Measurements from ENCODE around the gene CNTN4.
A peak's percentile ranks its signal among the peaks of the same experiment; 100 is the strongest.

Gene CNTN4

GRCh38 chr3:2993736-2994135, 895.1 kb downstream of the CNTN4 start:
- H3K4me3 ChIP-seq (ENCODE audit: insufficient read length, low read depth): no peak overlapping the region
- TF ChIP-seq ZNF274 (IDR thresholded peaks at IDR 0.05; ENCODE audit: low read depth, low read length): no peak
- TF ChIP-seq YY1 (IDR thresholded peaks at IDR 0.05; ENCODE audit: insufficient read depth, insufficient read length): no peak
- no peak for TF ChIP-seq SUZ12 (IDR thresholded peaks at IDR 0.05; ENCODE audit: extremely low read depth, insufficient read depth, insufficient read length)
- no peak for DNase-seq (ENCODE audit: low read depth, low spot score)
- H3K9ac ChIP-seq (ENCODE audit: insufficient read length, low read depth): no peak overlapping the region
- H3K27me3 ChIP-seq (ENCODE audit: insufficient read depth, insufficient read length): no peaks in the 10 kb centered on the region
- no peaks in the 10 kb centered on the region for H3K4me1 ChIP-seq (ENCODE audit: insufficient read depth, insufficient read length)
- no peaks in the 10 kb centered on the region for H3K9me3 ChIP-seq (ENCODE audit: insufficient read depth, low read length)
- no peaks in the 10 kb centered on the region for H3K36me3 ChIP-seq (ENCODE audit: insufficient read depth, insufficient read length, low read length)

DNA sequence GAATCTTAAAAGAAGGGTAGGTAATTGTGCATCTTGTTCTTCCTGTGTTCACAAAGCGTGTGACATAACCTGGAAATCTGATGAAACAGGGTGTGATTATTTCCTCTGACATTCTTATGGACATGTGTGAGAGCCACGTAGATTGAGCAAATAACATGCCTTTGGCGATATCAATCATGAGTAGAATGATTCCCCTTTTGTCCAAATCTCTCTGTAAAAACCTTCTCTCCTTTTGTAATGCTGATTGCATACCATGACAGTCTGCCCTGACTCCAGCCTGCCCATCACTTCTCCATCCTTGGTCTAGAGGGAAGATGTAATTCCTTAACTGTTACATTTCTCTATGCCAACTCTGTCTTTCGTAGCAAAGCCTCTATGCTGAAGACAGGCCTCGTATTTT, 896.5 kb downstream of the CNTN4 start:
- DNase-seq (ENCODE audit: low read depth, low spot score): no peak
- Histone ChIP-seq H3K9ac (ENCODE audit: insufficient read length, low read depth) (no peak overlapping the region), H3K4me3 (ENCODE audit: insufficient read length, low read depth) (no peak overlapping the region), H3K4me1 (ENCODE audit: insufficient read depth, insufficient read length) (no peaks in the 10 kb centered on the region), H3K27me3 (ENCODE audit: insufficient read depth, insufficient read length) (no peaks in the 10 kb centered on the region), H3K9me3 (ENCODE audit: insufficient read depth, low read length) (no peaks in the 10 kb centered on the region), H3K36me3 (ENCODE audit: insufficient read depth, insufficient read length, low read length) (no peaks in the 10 kb centered on the region)
- TF ChIP-seq YY1 (IDR thresholded peaks at IDR 0.05; ENCODE audit: insufficient read depth, insufficient read length) (no peak), SUZ12 (IDR thresholded peaks at IDR 0.05; ENCODE audit: extremely low read depth, insufficient read depth, insufficient read length) (no peak), ZNF274 (IDR thresholded peaks at IDR 0.05; ENCODE audit: low read depth, low read length) (no peak)

DNA sequence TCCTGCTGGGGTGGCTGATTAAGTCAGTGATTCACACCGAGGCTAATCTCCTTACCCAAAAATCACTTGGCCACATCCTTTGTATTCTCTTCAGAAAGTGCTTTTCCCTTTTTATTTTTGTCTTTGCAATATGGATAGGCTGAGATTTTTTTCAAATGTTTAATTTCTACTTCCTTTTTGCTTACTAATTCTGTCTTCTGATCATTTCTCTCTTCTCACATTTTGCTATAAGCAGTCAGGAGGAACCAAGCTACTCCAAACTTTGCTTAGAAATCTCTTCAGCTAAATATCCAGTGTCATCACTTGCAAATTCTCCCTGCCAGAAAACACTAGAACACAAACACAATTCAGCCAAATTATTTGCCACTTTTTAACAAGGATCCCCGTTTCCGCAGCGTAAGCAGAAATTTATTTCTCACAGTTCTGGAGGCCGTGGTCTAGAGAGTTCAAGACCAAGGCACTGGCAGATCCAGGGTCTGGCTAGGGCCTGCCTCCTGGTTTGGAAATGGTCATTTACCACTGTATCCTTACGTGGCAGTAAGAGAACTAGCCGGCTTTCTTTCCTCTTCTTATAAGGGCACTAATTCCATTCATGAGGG, 906.6 kb downstream of the CNTN4 start:
- H3K4me1 ChIP-seq (ENCODE audit: insufficient read depth, insufficient read length): no peaks in the 10 kb centered on the region

GRCh38 chr3:3013317-3014052, 914.8 kb downstream of the CNTN4 start:
- H3K36me3 ChIP-seq (ENCODE audit: insufficient read depth, insufficient read length, low read length): no peaks in the 10 kb centered on the region
- no peaks in the 10 kb centered on the region for H3K4me1 ChIP-seq (ENCODE audit: insufficient read depth, insufficient read length)
- no peak overlapping the region for H3K4me3 ChIP-seq (ENCODE audit: insufficient read length, low read depth)
- TF ChIP-seq SUZ12 (IDR thresholded peaks at IDR 0.05; ENCODE audit: extremely low read depth, insufficient read depth, insufficient read length): no peak
- no peak for TF ChIP-seq ZNF274 (IDR thresholded peaks at IDR 0.05; ENCODE audit: low read depth, low read length)
- no peak for TF ChIP-seq YY1 (IDR thresholded peaks at IDR 0.05; ENCODE audit: insufficient read depth, insufficient read length)
- no peaks in the 10 kb centered on the region for H3K9me3 ChIP-seq (ENCODE audit: insufficient read depth, low read length)
- H3K9ac ChIP-seq (ENCODE audit: insufficient read length, low read depth): no peak overlapping the region
- no peaks in the 10 kb centered on the region for H3K27me3 ChIP-seq (ENCODE audit: insufficient read depth, insufficient read length)
- DNase-seq (ENCODE audit: low read depth, low spot score): no peak

More for the DNA sequence above, 906.6 kb downstream of the CNTN4 start:
- Histone ChIP-seq H3K9me3 (ENCODE audit: insufficient read depth, low read length) (no peaks in the 10 kb centered on the region), H3K27me3 (ENCODE audit: insufficient read depth, insufficient read length) (no peaks in the 10 kb centered on the region), H3K9ac (ENCODE audit: insufficient read length, low read depth) (no peak overlapping the region), H3K4me3 (ENCODE audit: insufficient read length, low read depth) (no peak overlapping the region), H3K36me3 (ENCODE audit: insufficient read depth, insufficient read length, low read length) (no peaks in the 10 kb centered on the region)
- DNase-seq (ENCODE audit: low read depth, low spot score): no peak
- TF ChIP-seq YY1 (IDR thresholded peaks at IDR 0.05; ENCODE audit: insufficient read depth, insufficient read length): no peak
- TF ChIP-seq ZNF274 (IDR thresholded peaks at IDR 0.05; ENCODE audit: low read depth, low read length): no peak
- no peak for TF ChIP-seq SUZ12 (IDR thresholded peaks at IDR 0.05; ENCODE audit: extremely low read depth, insufficient read depth, insufficient read length)

- Histone ChIP-seq H3K36me3 (ENCODE audit: insufficient read depth, insufficient read length, low read length) (no peaks in the 10 kb centered on the region), H3K27me3 (ENCODE audit: insufficient read depth, insufficient read length) (no peaks in the 10 kb centered on the region), H3K9me3 (ENCODE audit: insufficient read depth, low read length) (no peaks in the 10 kb centered on the region), H3K4me1 (ENCODE audit: insufficient read depth, insufficient read length) (no peaks in the 10 kb centered on the region), H3K9ac (ENCODE audit: insufficient read length, low read depth) (no peak overlapping the region), H3K4me3 (ENCODE audit: insufficient read length, low read depth) (no peak overlapping the region)
- DNase-seq (ENCODE audit: low read depth, low spot score): peak; percentile 18
- no peak for TF ChIP-seq YY1 (IDR thresholded peaks at IDR 0.05; ENCODE audit: insufficient read depth, insufficient read length)
- TF ChIP-seq ZNF274 (IDR thresholded peaks at IDR 0.05; ENCODE audit: low read depth, low read length): no peak
- TF ChIP-seq SUZ12 (IDR thresholded peaks at IDR 0.05; ENCODE audit: extremely low read depth, insufficient read depth, insufficient read length): no peak
Measured at GRCh38 chr3:3015185-3016089, 916.8 kb downstream of the CNTN4 start.

GRCh38 chr3:3016226-3016625, 917.6 kb downstream of the CNTN4 start:
- no peaks in the 10 kb centered on the region for H3K36me3 ChIP-seq (ENCODE audit: insufficient read depth, insufficient read length, low read length)
- no peak overlapping the region for H3K9ac ChIP-seq (ENCODE audit: insufficient read length, low read depth)
- DNase-seq (ENCODE audit: low read depth, low spot score): no peak
- H3K9me3 ChIP-seq (ENCODE audit: insufficient read depth, low read length): no peaks in the 10 kb centered on the region
- no peaks in the 10 kb centered on the region for H3K4me1 ChIP-seq (ENCODE audit: insufficient read depth, insufficient read length)
- no peaks in the 10 kb centered on the region for H3K27me3 ChIP-seq (ENCODE audit: insufficient read depth, insufficient read length)
- no peak for TF ChIP-seq SUZ12 (IDR thresholded peaks at IDR 0.05; ENCODE audit: extremely low read depth, insufficient read depth, insufficient read length)
- no peak for TF ChIP-seq ZNF274 (IDR thresholded peaks at IDR 0.05; ENCODE audit: low read depth, low read length)
- TF ChIP-seq YY1 (IDR thresholded peaks at IDR 0.05; ENCODE audit: insufficient read depth, insufficient read length): no peak
- no peak overlapping the region for H3K4me3 ChIP-seq (ENCODE audit: insufficient read length, low read depth)

- H3K36me3 ChIP-seq (ENCODE audit: insufficient read depth, insufficient read length, low read length): no peaks in the 10 kb centered on the region
- H3K9ac ChIP-seq (ENCODE audit: insufficient read length, low read depth): no peak overlapping the region
- no peak overlapping the region for H3K4me3 ChIP-seq (ENCODE audit: insufficient read length, low read depth)
- no peaks in the 10 kb centered on the region for H3K9me3 ChIP-seq (ENCODE audit: insufficient read depth, low read length)
- no peak for DNase-seq (ENCODE audit: low read depth, low spot score)
- no peaks in the 10 kb centered on the region for H3K27me3 ChIP-seq (ENCODE audit: insufficient read depth, insufficient read length)
- H3K4me1 ChIP-seq (ENCODE audit: insufficient read depth, insufficient read length): no peaks in the 10 kb centered on the region
- no peak for TF ChIP-seq ZNF274 (IDR thresholded peaks at IDR 0.05; ENCODE audit: low read depth, low read length)
- no peak for TF ChIP-seq YY1 (IDR thresholded peaks at IDR 0.05; ENCODE audit: insufficient read depth, insufficient read length)
- TF ChIP-seq SUZ12 (IDR thresholded peaks at IDR 0.05; ENCODE audit: extremely low read depth, insufficient read depth, insufficient read length): no peak
Measured at GRCh38 chr3:3020209-3020608, 921.5 kb downstream of the CNTN4 start.
